Calu3 (cell line): ENCODE measurements around the gene KRT23. TPM values are rescaled to one million over a fixed set of nuclear protein-coding genes. Genes with fewer than 3 reads are reported as not detected.

Source experiments
- BruUV-seq: library from RNA; stranded (reverse); fragments of 400-500 nt; replicated peaks from 2 replicates; lab custom pipeline; 2021; lab: Mats Ljungman, UMichigan
- CTCF ChIA-PET: fragments of 300-600 bp; sonication (Branson Sonifier 250); formaldehyde crosslinking; loops from one replicate; lab custom pipeline; 2022; ENCODE audit warnings: antibody characterized with exemption; lab: Charles Lee
- DNase-seq: peaks from one replicate; pipeline ENCODE4 v3.0.0; 2022
- H3K27ac Mint-ChIP-seq: one replicate; pipeline ENCODE4 v1.8.0; 2022; ENCODE audit warnings: mixed read lengths; ENCODE audit not compliant: unreplicated experiment
- H3K27me3 Mint-ChIP-seq: one replicate; pipeline ENCODE4 v1.8.0; 2022; ENCODE audit warnings: mixed read lengths; ENCODE audit not compliant: unreplicated experiment
- H3K36me3 Mint-ChIP-seq: one replicate; pipeline ENCODE4 v1.8.0; 2022; ENCODE audit warnings: mild to moderate bottlenecking, moderate library complexity, mixed read lengths; ENCODE audit not compliant: insufficient read depth, unreplicated experiment
- H3K4me1 Mint-ChIP-seq: one replicate; pipeline ENCODE4 v1.8.0; 2022; ENCODE audit warnings: mild to moderate bottlenecking, low read depth, mixed read lengths; ENCODE audit not compliant: unreplicated experiment
- H3K4me3 Mint-ChIP-seq: one replicate; pipeline ENCODE4 v1.8.0; 2022; ENCODE audit warnings: mild to moderate bottlenecking, low read depth, moderate library complexity, mixed read lengths; ENCODE audit not compliant: unreplicated experiment
- H3K9me3 Mint-ChIP-seq: one replicate; pipeline ENCODE4 v1.8.0; 2022; ENCODE audit warnings: low read depth, mixed read lengths; ENCODE audit not compliant: unreplicated experiment
- intact Hi-C: fragments of 100-400 bp; cut with micrococcal nuclease; formaldehyde crosslinking; loops from one replicate; pipeline ENCODE4 v1.10.0; 2022; ENCODE audit not compliant: unreplicated experiment
- total RNA-seq: library from RNA; stranded (reverse); gene quantifications from 2 replicates; pipeline ENCODE4 v1.2.3, GENCODE V29; 2022
- TF ChIP-seq, protein P1 (sequence below): fragments of 200-600 bp; IDR thresholded peaks from one replicate; pipeline ENCODE4 v1.8.0; 2022; ENCODE audit warnings: antibody characterized with exemption; ENCODE audit not compliant: unreplicated experiment

Gene KRT23
- total RNA-seq, 1 experiment from 2014 or later: 1,389 TPM

DNA sequence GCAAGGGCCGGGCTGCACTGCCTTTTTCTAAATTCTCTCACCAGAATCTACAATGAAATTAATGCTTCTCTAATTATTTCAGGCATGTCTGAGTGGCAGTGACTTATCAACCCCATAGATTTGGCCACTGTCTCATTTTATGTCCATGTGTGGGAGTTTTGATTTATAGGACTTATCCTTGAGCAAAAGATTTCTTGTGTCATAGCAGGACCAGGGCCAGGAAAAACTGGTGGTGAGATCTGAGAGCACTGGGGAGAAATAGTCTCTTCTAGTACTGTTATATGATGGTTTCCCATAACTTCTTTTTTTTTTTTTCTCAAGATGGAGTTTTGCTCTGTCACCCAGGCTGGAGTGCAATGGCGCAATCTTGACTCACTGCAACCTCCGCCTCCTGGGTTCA is 1.5 kb upstream of the KRT23 start:
- H3K4me3 Mint-ChIP-seq: peak overlapping the region; percentile 71
- peaks cover 29% of the 10 kb centered on the region for H3K4me1 Mint-ChIP-seq
- H3K27ac Mint-ChIP-seq: peak overlapping the region; percentile 96
- BruUV-seq: no TSS peak
- TF ChIP-seq, protein P1, sequence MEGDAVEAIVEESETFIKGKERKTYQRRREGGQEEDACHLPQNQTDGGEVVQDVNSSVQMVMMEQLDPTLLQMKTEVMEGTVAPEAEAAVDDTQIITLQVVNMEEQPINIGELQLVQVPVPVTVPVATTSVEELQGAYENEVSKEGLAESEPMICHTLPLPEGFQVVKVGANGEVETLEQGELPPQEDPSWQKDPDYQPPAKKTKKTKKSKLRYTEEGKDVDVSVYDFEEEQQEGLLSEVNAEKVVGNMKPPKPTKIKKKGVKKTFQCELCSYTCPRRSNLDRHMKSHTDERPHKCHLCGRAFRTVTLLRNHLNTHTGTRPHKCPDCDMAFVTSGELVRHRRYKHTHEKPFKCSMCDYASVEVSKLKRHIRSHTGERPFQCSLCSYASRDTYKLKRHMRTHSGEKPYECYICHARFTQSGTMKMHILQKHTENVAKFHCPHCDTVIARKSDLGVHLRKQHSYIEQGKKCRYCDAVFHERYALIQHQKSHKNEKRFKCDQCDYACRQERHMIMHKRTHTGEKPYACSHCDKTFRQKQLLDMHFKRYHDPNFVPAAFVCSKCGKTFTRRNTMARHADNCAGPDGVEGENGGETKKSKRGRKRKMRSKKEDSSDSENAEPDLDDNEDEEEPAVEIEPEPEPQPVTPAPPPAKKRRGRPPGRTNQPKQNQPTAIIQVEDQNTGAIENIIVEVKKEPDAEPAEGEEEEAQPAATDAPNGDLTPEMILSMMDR: no peak
- H3K27me3 Mint-ChIP-seq: no peaks in the 10 kb centered on the region
- CTCF ChIA-PET: interaction anchor here (0.7 to 5.9 kb wide), 4 partner anchors 7 to 684 kb away, joined by 3 to 48 read pairs (median 16); no protein-coding TSS in a partner anchor
- DNase-seq: no peak
- intact Hi-C loops: loop anchor here (10.0 kb wide), 1 partner anchor 586 kb away; the partner anchor contains the start of gene KRT19
- peaks cover 54% of the 10 kb centered on the region for H3K36me3 Mint-ChIP-seq
- H3K9me3 Mint-ChIP-seq: peaks cover 5% of the 10 kb centered on the region

DNA sequence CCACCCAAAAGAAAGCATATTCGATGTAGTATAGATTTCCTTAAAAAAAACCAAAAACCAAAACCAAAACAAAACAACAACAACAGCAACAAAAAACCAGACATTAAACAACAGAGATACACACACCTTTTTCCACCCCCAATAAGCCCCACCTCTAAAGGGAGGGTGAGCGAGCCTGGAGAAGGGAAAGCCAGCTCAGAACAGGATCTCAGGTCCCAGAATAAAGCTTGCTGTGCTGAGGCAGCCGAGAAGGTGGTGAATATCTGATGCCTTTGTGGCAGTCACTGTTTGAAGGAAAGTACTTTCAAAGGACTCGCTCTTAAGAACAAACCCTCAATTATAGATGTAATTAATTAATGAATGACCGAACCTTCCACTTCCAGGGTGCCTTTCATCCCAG is 470 bp downstream of the KRT23 start:
- H3K27me3 Mint-ChIP-seq: no peaks in the 10 kb centered on the region
- peak overlapping the region; percentile 96 for H3K27ac Mint-ChIP-seq
- H3K4me1 Mint-ChIP-seq: peaks cover 44% of the 10 kb centered on the region
- DNase-seq: peak; percentile 71
- H3K9me3 Mint-ChIP-seq: no peaks in the 10 kb centered on the region
- H3K36me3 Mint-ChIP-seq: peaks cover 74% of the 10 kb centered on the region
- TF ChIP-seq, protein P1: no peak
- H3K4me3 Mint-ChIP-seq: peak overlapping the region; percentile 71
- intact Hi-C loops: loop anchor here (1.0 to 10.0 kb wide), 5 partner anchors 15 to 588 kb away; partner anchors contain the start of genes KRT19, KRTAP1-1 and KRTAP2-3
- CTCF ChIA-PET: interaction anchor here (0.5 to 6.1 kb wide), 19 partner anchors 9 to 799 kb away, joined by 3 to 48 read pairs (median 6); partner anchors contain the start of genes KRTAP1-1 and KRTAP2-3
- BruUV-seq: TSS peak; percentile 34

DNA sequence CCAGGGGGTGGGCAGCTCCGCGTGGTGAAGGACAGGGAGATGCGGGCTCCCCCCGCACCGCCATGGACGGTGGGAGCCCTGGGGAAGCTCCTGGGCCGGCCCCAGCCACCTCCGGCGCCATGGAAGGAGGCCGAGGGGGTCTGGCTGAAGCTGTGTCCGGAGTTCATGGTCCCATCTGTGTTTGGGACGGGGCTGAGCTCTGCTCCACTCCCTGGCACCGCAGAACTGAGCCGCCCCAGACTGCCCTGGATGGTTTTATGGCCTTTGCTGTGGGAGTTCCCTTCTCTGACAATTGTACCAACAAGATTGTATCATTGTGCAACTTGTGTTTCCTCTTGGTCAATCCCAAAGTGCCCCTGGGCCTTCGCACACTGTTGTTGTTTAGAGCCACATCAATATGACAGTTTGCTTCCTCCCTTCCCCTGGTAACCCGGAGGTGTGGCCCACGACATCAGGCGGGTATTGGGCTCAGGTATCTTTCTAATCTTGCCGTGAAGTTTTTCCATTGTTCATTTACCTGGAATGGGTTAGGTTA is 942 bp downstream of the KRT23 start:
- BruUV-seq: no TSS peak

DNA sequence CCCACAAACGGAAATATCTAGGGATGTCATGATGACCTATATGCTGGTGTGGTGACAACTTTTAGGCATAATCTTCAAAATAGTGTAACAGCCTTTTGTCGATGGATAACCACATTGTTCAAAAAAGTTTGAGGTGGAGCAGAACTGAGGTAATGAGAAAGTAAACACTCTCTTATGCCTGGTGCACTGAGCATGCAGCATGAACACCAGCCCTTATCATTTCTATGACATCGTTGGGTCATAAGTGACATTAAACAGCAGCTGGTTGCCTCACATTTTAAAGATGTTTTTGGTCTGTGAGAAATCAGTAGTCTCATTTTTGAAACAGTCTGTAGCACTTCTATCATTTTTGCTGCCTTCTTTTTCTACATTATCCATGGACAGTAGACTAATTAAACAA is 1.8 kb downstream of the KRT23 start:
- no peaks in the 10 kb centered on the region for H3K27me3 Mint-ChIP-seq
- BruUV-seq: TSS peak; percentile 32
- peaks cover 50% of the 10 kb centered on the region for H3K4me1 Mint-ChIP-seq
- TF ChIP-seq, protein P1: no peak
- intact Hi-C loops: loop anchor here (1.0 to 10.0 kb wide), 4 partner anchors 20 to 589 kb away; partner anchors contain the start of genes KRT19, KRTAP1-1 and KRTAP2-3
- H3K27ac Mint-ChIP-seq: peak overlapping the region; percentile 96
- H3K4me3 Mint-ChIP-seq: peak overlapping the region; percentile 71
- no peak for DNase-seq
- CTCF ChIA-PET: interaction anchor here (0.9 to 6.1 kb wide), 13 partner anchors 10 to 613 kb away, joined by 3 to 48 read pairs (median 7); partner anchors contain the start of genes KRTAP1-1 and KRTAP2-3
- peaks cover 88% of the 10 kb centered on the region for H3K36me3 Mint-ChIP-seq
- H3K9me3 Mint-ChIP-seq: no peaks in the 10 kb centered on the region

More for the DNA sequence above, 942 bp downstream of the KRT23 start:
- TF ChIP-seq, protein P1: no peak
- Mint-ChIP-seq H3K27ac (peak overlapping the region; percentile 96), H3K4me1 (peaks cover 45% of the 10 kb centered on the region), H3K4me3 (peak overlapping the region; percentile 71), H3K9me3 (no peaks in the 10 kb centered on the region), H3K27me3 (no peaks in the 10 kb centered on the region), H3K36me3 (peaks cover 79% of the 10 kb centered on the region)
- intact Hi-C loops: loop anchor here (1.0 to 10.0 kb wide), 4 partner anchors 21 to 588 kb away; partner anchors contain the start of genes KRT19, KRTAP1-1 and KRTAP2-3
- CTCF ChIA-PET: interaction anchor here (0.5 to 6.1 kb wide), 17 partner anchors 9 to 798 kb away, joined by 3 to 48 read pairs (median 6); partner anchors contain the start of genes KRTAP1-1 and KRTAP2-3
- peak; percentile 96 for DNase-seq
